Adrenal gland (tissue), 5 donors: ENCODE results near the gene BTBD1.

Experiments used
- CTCF ChIP-seq, 6 experiments: fragments of 450-650 bp in 4 of 6; fragments of 200-600 bp in 2 of 6; sonication (generic) in 1 of 6; IDR thresholded peaks; 1 replicate in 5 of 6; 2 replicates in 1 of 6; pipeline versions ENCODE4 v1.5.1 to v1.8.0; 2016 to 2021; ENCODE audit warnings: antibody characterized with exemption in 6 of 6, mild to moderate bottlenecking in 2 of 6, moderate library complexity in 1 of 6
- POLR2A ChIP-seq, 2 donors: fragments of 450-650 bp; IDR thresholded peaks; one replicate each; pipeline ENCODE4 v1.6.1; 2017; ENCODE audit warnings: antibody characterized with exemption in 2 of 2, mild to moderate bottlenecking in 2 of 2, moderate library complexity in 1 of 2
- donor health status: DM: no; HTN: no; CAD: no.

GRCh38 chr15:83111149-83111548, 44.1 kb upstream of the BTBD1 start:
- TF ChIP-seq CTCF (IDR thresholded peaks at IDR 0.05), result no peak
- TF ChIP-seq POLR2A (IDR thresholded peaks at IDR 0.05), result no peak
